Renal cortex interstitium (tissue), 15 donors: Measurements from ENCODE around the gene MAEA. TPM values are rescaled to one million over a fixed set of nuclear protein-coding genes. Genes with fewer than 3 reads are reported as not detected.
A peak's percentile ranks its signal among the peaks of the same experiment; 100 is the strongest.

Experiments used
- DNase-seq, 11 donors: peaks; one replicate each; pipeline ENCODE4 v3.0.0-alpha.2; 2013; ENCODE audit warnings: low read depth in 9 of 11, low spot score in 4 of 11; ENCODE audit errors: extremely low read depth in 1 of 11
- long read RNA-seq, 16 experiments: transcript quantifications; one replicate each; lab custom pipeline, GENCODE V29; 2026
- polyA plus RNA-seq, 3 donors: library from polyadenylated mRNA; unstranded; fragments of 120-200 nt; gene quantifications; one replicate each; pipeline ENCODE4 v1.2.1, GENCODE V29; 2013; ENCODE audit not compliant: insufficient read length in 3 of 3

Gene MAEA
- 10 to 100 TPM; 59.8 to 85.4 (median 73.0) TPM for polyA plus RNA-seq
- long read RNA-seq, donor 1, transcript MAEA-202 (9 exons, 2,222 nt): major isoform, 18 of 48 reads
- long read RNA-seq, donor 1, partial matches to known transcripts: 25 of 48 reads
- long read RNA-seq, donor 1, other reads (novel, unspliced or antisense): 0 of 48 reads
- long read RNA-seq, donor 2, full-length matches to known transcripts: 15 of 15 reads
- long read RNA-seq, donor 2, partial matches to known transcripts: 0 of 15 reads
- long read RNA-seq, donor 2, other reads (novel, unspliced or antisense): 0 of 15 reads
- long read RNA-seq, donor 3, transcript MAEA-202 (9 exons, 2,222 nt): major isoform, 40 of 43 reads
- long read RNA-seq, donor 3, partial matches to known transcripts: 0 of 43 reads
- long read RNA-seq, donor 3, other reads (novel, unspliced or antisense): 0 of 43 reads
- long read RNA-seq, donor 4, transcript MAEA-202 (9 exons, 2,222 nt): major isoform, 23 of 24 reads
- long read RNA-seq, donor 4, partial matches to known transcripts: 0 of 24 reads
- long read RNA-seq, donor 4, other reads (novel, unspliced or antisense): 0 of 24 reads
- long read RNA-seq, donor 5: 0 reads
- long read RNA-seq, donor 6, full-length matches to known transcripts: 26 of 26 reads
- long read RNA-seq, donor 6, partial matches to known transcripts: 0 of 26 reads
- long read RNA-seq, donor 6, other reads (novel, unspliced or antisense): 0 of 26 reads
- long read RNA-seq, donor 7, transcript MAEA-202 (9 exons, 2,222 nt): major isoform, 24 of 88 reads
- long read RNA-seq, donor 7, partial matches to known transcripts: 60 of 88 reads
- long read RNA-seq, donor 7, other reads (novel, unspliced or antisense): 0 of 88 reads
- long read RNA-seq, donor 8: 0 reads
- long read RNA-seq, donor 9, transcript MAEA-202 (9 exons, 2,222 nt): major isoform, 24 of 26 reads
- long read RNA-seq, donor 9, partial matches to known transcripts: 0 of 26 reads
- long read RNA-seq, donor 9, other reads (novel, unspliced or antisense): 0 of 26 reads
- long read RNA-seq, donor 10, transcript MAEA-202 (9 exons, 2,222 nt): major isoform, 16 of 19 reads
- long read RNA-seq, donor 10, partial matches to known transcripts: 0 of 19 reads
- long read RNA-seq, donor 10, other reads (novel, unspliced or antisense): 0 of 19 reads
- long read RNA-seq, donor 11, transcript MAEA-202 (9 exons, 2,222 nt): major isoform, 27 of 30 reads
- long read RNA-seq, donor 11, partial matches to known transcripts: 0 of 30 reads
- long read RNA-seq, donor 11, other reads (novel, unspliced or antisense): 0 of 30 reads
- long read RNA-seq, donor 12, transcript MAEA-202 (9 exons, 2,222 nt): major isoform, 8 of 29 reads
- long read RNA-seq, donor 12, partial matches to known transcripts: 17 of 29 reads
- long read RNA-seq, donor 12, other reads (novel, unspliced or antisense): 0 of 29 reads
- long read RNA-seq, donor 13: 0 reads
- long read RNA-seq, donor 14, transcript MAEA-202 (9 exons, 2,222 nt): major isoform, 27 of 31 reads
- long read RNA-seq, donor 14, partial matches to known transcripts: 0 of 31 reads
- long read RNA-seq, donor 14, other reads (novel, unspliced or antisense): 0 of 31 reads
- long read RNA-seq, donor 15, transcript MAEA-202 (9 exons, 2,222 nt): major isoform, 7 of 8 reads
- long read RNA-seq, donor 15, partial matches to known transcripts: 0 of 8 reads
- long read RNA-seq, donor 15, other reads (novel, unspliced or antisense): 0 of 8 reads
- long read RNA-seq, donor 16, transcript MAEA-202 (9 exons, 2,222 nt): major isoform, 52 of 64 reads
- long read RNA-seq, donor 16, partial matches to known transcripts: 0 of 64 reads
- long read RNA-seq, donor 16, other reads (novel, unspliced or antisense): 0 of 64 reads

DNA sequence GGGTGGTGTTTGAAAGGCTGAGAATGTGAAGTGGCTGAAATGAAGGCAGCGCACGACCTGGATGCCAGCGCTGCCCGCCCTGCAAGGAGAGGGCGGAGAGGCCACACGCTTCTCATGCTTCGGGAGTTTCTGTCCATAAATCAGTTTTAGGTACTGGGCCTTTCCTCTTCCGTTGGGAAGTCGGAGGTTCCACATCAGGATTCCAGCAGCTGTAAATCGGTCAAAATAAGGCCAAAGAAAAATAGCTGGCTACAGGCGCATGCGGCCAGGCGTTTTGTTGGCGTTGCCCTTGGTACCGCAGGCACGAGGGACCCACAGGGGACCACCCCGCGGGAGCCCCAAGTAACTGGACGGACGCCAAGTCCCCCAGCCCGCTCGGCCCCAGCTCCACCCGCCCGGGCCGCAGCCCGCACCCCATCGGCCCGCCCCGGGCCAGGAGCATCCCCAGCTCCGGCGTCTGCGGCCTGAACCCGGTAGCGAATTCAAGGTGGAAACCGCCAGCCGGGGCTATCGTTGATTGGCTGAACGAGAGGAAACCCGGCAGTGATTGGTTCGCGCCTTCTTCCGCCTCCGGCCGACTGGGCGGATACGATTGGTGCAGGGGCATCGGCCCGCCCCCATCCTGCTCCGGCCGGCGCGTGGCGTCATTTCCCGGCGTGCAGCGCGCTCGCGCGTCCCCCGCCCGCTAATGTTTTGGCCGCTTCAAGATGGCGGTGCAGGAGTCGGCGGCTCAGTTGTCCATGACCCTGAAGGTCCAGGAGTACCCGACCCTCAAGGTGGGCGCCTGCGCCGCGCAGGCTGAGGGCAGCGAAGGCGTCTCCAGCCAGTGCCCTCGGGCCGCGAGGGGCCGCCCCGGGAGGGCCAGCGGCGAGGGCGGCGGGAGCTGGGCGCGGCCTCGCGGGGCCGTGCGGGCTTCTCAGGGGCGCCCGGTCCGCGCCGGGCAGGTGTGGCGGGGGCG is at the start of gene MAEA:
MAEA (plus strand) TSS at position 685 of the 958 bp plus-strand sequence; CDS start at position 708, 23 bp downstream.
- DNase-seq: peak; percentile 87 to 97 (median 95)

DNA sequence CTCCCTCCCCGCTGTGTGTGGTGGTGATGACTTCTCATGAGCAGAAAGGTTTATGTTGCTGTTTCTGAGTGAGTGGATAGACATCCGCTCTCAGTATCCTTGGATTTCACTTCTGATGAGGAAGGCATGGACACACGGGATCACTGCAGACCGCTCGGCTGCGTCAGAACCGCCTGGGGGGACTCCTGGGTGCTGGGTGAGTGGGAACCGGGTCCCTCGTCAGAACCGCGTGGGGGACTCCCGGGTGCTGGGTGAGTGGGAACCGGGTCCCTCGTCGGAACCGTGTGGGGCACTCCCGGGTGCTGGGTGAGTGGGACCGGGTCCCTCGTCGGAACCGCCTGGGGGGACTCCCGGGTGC is 49.8 kb upstream of the MAEA start:
- DNase-seq: no peak

DNA sequence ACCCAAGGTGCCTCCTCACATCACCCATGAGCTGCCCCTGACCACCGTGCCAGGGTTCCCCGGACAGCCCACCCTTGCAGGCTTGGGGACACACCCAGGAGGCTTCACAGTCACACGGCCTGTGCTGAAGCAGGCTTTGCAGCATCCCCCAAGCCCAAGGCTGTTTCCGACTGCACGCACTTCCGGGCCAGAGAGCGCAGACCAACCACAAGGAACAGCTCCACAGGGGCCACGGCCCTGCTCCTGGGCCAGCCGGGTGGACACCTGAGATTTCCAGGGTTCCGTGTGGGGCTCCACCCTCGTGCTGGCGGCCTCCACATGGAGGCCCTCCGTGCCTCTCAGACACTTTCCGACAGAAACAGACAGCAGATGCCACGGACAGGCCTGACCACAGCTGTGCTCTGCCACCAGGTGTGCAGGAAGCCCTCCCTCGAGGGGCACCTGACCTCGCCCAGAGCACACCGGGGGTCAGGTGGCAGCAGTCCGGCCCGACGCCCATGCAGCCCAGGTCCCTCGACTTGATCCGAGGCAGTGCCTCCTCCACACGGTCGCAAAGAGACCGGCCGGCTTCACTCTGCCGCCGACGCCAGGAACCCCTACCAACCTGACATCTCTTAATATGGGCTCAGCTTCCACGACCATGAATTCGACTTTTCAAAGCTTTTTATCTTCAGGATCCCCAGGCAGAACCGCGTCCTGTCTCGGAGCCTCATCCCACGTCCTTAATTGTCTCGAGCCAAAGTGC is 48.8 kb upstream of the MAEA start:
- DNase-seq: no peak

DNA sequence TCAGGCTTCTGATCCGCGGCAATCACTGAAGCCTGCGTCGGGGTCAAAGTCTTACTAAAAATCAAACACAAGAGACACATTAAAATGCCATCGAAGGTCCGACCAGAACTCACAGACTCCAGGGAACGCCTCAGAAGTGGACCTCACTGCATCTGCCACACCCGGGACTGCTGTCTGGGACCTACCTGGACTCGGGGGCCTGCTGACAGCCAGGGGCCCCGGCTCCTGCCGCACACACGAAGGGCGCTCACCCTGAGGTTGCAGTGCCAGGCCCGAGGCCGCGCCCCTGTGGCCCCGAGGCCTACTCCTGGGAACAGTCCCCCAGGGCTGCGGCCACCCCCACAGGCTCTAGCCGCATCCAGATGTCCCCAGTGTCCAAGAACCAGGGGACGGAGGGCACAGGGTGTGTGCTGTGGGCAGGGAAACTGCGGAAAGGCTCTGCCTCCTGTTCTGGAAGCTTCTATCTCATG is 48.2 kb upstream of the MAEA start:
- DNase-seq: no peak

DNA sequence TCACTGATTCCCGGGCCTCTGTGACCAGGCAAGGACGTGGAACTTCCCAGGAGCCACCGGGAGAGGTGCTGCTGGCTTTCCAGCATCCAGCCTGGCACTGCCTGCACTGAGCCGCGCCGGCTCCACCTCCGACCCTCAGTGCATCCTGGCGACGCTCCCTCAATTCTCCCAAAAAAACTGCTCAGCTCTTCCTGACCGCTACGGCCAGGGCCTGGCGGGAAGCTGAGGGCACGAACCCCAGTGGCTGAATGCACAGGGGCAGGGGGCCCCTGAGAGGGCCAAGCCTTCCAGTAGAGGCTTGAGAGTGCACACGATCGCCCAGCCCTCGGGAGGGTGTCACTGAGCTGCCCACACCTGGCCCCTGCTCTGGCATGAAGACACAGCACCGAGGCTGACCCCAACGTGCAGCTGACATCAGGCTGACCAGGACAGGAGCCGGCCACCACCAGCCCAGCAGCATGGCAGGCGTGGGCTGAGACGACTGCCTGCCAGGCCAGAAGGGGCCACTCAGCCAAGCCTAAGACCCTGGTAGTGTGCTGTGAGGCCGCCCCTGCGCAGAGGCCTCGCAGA is 47.7 kb upstream of the MAEA start:
- no peak for DNase-seq

DNA sequence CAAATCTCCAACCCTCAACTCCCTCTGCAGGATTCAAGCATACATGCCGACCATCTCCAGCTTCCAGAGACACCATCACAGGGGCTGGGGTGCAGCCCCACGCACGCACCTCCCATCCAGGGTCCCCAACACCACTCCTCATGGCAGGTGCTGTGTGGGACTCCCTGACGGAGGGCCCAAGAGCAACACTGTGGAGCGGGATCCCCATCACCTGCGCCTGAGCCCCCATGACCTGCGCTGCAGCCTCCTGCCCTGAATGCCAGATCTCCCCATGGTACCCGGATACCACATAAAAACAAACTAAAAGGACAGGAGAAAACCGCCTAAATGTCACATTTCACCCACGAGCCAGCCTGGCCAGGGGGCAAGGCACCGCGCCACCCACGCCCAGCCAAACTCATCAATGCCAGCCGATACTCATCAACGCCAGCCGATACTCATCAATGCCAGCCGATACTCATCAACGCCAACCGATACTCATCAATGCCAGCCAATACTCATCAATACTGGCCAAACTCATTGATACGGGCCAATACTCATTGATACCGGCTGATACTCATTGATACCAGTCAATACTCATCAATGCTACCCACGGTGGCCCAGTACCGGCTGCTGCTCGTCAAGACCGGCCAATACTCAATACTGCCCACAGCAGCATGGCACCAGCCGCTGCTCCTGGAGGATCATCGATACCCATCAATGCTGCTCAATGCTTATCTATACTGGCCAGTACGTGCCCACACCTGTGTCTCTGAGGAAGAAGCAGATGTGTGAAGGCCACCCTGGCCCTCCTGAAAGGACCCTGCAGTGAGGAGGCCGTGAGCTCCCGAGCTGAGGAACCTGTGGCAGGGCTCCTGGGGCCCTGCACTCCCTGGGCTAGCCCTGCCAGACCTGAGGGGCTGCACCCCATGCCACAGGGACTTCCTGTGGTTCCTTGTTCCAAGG is 46.9 kb upstream of the MAEA start:
- no peak for DNase-seq

DNA sequence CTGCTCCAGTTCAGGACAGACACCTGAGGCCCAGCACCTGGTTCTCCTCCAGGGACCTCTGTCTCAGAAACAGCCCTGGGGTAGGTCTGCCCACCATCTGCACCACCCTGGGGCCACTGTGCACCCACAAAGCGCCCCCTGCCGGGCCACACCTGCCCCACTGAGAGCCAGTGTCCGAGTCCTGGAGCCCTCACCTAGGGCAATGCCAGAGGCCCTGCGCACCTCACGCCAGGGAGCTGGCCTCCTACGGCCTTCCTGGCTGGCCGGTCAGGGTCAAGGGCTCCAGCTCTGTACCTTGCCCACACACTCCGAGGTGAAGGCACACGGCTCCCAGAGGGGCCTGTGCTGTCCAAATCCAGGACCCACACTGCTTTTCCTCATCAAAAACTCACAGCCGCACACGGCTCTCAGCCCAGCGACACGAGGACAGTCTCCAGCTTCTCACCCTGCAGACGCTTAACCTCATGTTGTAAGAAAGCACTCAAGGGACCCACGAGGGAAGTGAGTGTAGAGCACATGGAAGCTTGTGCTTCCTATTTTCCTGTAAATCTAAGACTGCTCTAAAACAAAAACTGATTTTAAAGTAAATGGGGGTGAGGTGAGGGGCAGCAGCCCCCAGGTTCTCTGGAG is 46.1 kb upstream of the MAEA start:
- DNase-seq: no peak

DNA sequence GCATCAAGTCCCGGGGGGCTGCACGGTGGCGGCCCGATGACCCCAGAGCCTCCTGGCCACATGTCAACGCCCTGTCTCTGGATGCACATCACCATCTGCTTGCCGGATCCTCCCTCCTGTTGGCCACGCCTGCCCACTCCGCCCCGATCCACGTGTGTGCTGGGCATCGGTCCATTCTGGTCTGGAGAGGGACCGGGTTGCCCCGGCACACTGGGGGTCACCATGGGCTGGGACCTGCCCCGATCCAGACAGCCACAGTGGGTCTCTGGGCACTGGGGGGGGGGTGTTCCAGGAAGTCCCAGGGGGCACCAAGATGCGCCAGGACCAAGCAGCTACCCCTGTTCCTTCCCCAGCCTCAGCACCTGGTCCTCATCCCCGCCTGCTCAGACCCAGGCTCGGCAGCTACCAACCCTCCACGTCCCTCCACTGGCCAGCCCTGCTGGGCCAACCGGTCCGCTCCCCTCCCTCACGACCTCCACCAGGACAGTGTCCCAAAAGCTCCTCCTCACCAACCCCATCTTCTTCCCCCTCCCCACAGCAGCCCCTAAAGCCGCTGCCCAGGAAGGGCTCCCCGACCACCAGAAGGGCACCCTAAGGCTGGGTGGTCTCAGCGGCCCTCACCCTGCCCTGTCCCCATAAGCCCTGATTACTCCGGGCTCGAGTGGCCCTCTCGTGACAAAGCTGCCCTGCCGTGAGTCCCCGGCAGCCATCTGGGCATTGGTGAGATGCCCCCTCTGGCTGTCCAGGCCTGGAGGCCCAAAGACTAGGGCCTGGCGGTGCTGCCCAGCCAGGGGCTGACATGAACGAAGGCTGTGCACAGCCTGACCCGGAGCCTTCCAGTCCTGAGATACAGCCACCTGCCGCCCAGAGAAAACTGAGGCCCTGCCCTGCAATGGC is 45.4 kb upstream of the MAEA start:
- no peak for DNase-seq

DNA sequence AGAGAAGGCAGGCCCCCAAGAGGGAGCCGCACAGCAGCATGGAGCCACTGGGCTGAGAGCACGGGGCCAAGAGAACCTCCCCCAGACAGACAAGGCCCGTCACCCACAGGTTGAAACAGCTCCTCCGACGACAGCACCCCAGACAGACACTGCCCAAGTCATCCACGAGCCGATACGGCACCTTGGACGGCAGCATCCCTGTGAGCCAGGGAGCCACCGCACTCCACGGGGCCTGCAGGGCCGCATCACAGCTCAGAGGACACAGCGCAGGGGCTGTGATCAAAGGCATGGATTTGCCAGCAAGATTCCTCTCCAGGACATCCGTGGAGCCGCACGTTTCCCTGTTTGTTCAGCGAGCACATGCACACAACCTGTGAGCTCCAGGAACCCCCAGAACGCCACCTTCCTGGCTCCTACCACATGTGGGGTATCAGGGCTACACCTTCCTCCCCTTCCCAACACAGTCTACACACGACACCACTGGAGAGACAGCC is 44.7 kb upstream of the MAEA start:
- no peak for DNase-seq

DNA sequence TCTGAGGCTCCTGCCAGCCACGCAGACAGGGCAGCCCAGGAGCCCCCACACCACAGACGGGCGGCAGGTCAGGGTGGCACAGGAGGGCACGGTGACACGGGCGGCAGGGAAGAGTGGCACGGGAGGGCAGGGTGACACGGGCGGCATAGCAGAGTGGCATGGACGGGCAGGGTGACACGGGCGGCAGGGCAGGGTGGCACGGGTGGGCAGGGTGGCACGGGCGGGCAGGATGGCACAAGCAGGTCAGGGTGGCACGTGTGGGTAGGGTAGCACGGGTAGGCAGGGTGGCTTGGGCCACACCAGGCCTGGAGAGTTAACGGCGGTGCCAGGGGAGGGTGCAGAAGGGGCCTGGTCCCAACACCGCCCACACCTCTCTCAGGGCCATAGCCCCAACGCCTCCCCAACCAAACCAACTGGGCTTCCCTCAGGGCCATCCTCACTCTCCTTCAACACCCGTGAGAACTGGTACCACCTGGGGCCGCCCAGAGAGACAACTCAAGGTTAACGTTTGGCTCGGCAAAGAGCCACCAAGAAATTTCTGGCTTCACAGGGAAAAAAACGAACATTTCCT is 44.1 kb upstream of the MAEA start:
- no peak for DNase-seq

DNA sequence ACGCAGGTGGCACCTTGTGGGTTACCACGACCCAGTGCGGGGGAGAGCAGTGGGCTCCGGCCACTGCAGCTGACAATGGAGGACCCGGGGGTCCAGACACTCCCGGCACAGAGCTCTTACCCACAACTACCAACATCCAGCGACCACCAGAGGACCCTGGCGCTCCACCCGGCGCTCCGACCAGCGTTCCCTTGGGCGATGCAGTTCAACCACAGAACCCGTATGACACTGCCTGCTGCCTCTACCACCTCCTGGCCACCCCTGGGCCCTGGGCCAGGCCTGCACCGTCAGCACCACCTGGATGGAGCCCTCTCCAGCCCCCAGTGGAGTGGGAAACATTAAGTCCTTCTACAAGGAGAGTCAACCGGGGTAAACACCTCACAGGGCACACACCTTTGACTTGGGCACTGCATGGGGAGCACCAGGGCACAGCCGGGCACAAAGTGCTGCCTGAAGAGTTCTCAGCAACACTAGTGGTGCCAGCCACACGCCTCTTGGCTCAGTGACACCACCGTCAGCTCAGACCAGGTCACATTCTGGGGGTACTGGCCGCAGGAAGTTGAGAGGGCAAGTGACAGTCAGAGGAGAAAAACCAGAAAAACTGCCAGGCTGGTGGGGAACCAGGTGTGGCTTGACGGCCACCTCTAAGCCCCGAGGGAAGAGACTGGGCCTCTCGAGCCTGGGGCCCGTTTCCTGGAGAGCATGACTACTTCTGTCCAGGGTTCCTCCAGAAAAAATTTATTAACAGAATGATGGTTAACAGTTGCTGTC is 43.4 kb upstream of the MAEA start:
- DNase-seq: no peak
